CD4-positive, alpha-beta T cell (primary cell): ENCODE data around the gene HMGCS2. TPM values are rescaled to one million over a fixed set of nuclear protein-coding genes. Genes with fewer than 3 reads are reported as not detected.

Experiments
- ATAC-seq: fragments of 200-7000 bp; cut with Tn5 transposase; one replicate; pipeline ENCODE4 v1.10.0; 2022; ENCODE audit warnings: mild to moderate bottlenecking; ENCODE audit not compliant: poor library complexity
- CTCF ChIA-PET: fragments of 350-600 bp; sonication (Branson Sonifier 250); formaldehyde crosslinking; loops from one replicate; lab custom pipeline; 2021; ENCODE audit warnings: antibody characterized with exemption, inconsistent platforms; lab: Charles Lee
- POLR2A ChIA-PET: fragments of 350-600 bp; sonication (Branson Sonifier 250); formaldehyde crosslinking; loops from one replicate; lab custom pipeline; 2021; ENCODE audit warnings: antibody characterized with exemption, inconsistent platforms; lab: Charles Lee
- DNase-seq, 14 experiments: peaks; one replicate each; pipeline ENCODE4 v3.0.0-alpha.2; 2013 to 2020; ENCODE audit warnings: mixed read lengths in 2 of 14
- H3K27ac ChIP-seq, 2 donors: one replicate each; pipeline versions ENCODE4 v1.5.1 to v1.7.0; 2013; ENCODE audit warnings: low read length in 2 of 2, low read depth in 1 of 2, mild to moderate bottlenecking in 1 of 2
- H3K27me3 ChIP-seq, 2 experiments: 1 replicate in 1 of 2; 2 replicates in 1 of 2; pipeline versions ENCODE4 v1.6.1 to v1.7.0; 2013; ENCODE audit warnings: low read length in 2 of 2, control low read depth in 1 of 2, mild to moderate bottlenecking in 1 of 2, moderate library complexity in 1 of 2; ENCODE audit not compliant: insufficient read depth in 2 of 2, control insufficient read depth in 1 of 2
- H3K36me3 ChIP-seq: one replicate; pipeline ENCODE4 v1.6.1; 2013; ENCODE audit warnings: low read length, control low read depth; ENCODE audit not compliant: insufficient read depth
- H3K4me1 ChIP-seq: one replicate; pipeline ENCODE4 v1.6.1; 2013; ENCODE audit warnings: low read length, control low read depth; ENCODE audit not compliant: insufficient read depth
- H3K4me3 ChIP-seq: one replicate; pipeline ENCODE4 v1.5.1; 2013; ENCODE audit warnings: mild to moderate bottlenecking, low read length, moderate library complexity
- H3K9me3 ChIP-seq, 2 experiments: 1 replicate in 1 of 2; 2 replicates in 1 of 2; pipeline versions ENCODE4 v1.6.1 to v1.7.0; 2013; ENCODE audit warnings: low read length in 2 of 2, mild to moderate bottlenecking in 2 of 2, control low read depth in 1 of 2, moderate library complexity in 1 of 2; ENCODE audit not compliant: control insufficient read depth in 1 of 2, insufficient read depth in 1 of 2
- H3K27ac Mint-ChIP-seq: one replicate; pipeline ENCODE4 v1.8.0; 2020; ENCODE audit warnings: mixed read lengths
- H3K27me3 Mint-ChIP-seq: one replicate; pipeline ENCODE4 v1.8.0; 2021; ENCODE audit warnings: mixed read lengths
- H3K36me3 Mint-ChIP-seq: one replicate; pipeline ENCODE4 v1.8.0; 2021; ENCODE audit warnings: low read depth, mixed read lengths
- H3K4me1 Mint-ChIP-seq: one replicate; pipeline ENCODE4 v1.8.0; 2021; ENCODE audit warnings: low read depth, mixed read lengths
- H3K4me3 Mint-ChIP-seq: one replicate; pipeline ENCODE4 v1.8.0; 2020; ENCODE audit warnings: mild to moderate bottlenecking, mixed read lengths
- H3K9me3 Mint-ChIP-seq: one replicate; pipeline ENCODE4 v1.8.0; 2020; ENCODE audit warnings: mixed read lengths
- CTCF ChIP-seq: fragments of 200-600 bp; IDR thresholded peaks from one replicate; pipeline ENCODE4 v1.8.0; 2022; ENCODE audit warnings: antibody characterized with exemption, mild to moderate bottlenecking
- intact Hi-C, 2 experiments: fragments of 100-400 bp; cut with DNase I in 1 of 2; cut with micrococcal nuclease in 1 of 2; formaldehyde crosslinking; loops; one replicate each; pipeline versions ENCODE4 v1.15.1 to v1.9.0; 2023 to 2025; cut with DNase I, micrococcal nuclease
- total RNA-seq, 174 experiments: library from RNA in 2 of 174; stranded (reverse) in 2 of 174; gene quantifications; one replicate each; pipeline ENCODE4 v1.2.3 and lab custom pipeline; 2021 to 2026

The HMGCS2 gene
- total RNA-seq, 2 experiments from 2014 or later = not detected

GRCh38 chr1:119808491-119808890 is 39.8 kb upstream of the HMGCS2 start:
- Histone ChIP-seq H3K36me3 (no peaks in the 10 kb centered on the region), H3K4me3 (no peak overlapping the region), H3K4me1 (no peaks in the 10 kb centered on the region), H3K27ac (no peak overlapping the region), H3K9me3 (no peaks in the 10 kb centered on the region), H3K27me3 (peaks cover 5 to 20% of the 10 kb centered on the region in 2 experiments)
- DNase-seq (no peak), ATAC-seq (no peak)
- Mint-ChIP-seq H3K36me3 (no peaks in the 10 kb centered on the region), H3K9me3 (no peaks in the 10 kb centered on the region), H3K27me3 (peaks cover 20% of the 10 kb centered on the region), H3K4me1 (peaks cover 6% of the 10 kb centered on the region), H3K4me3 (no peak overlapping the region), H3K27ac (no peak overlapping the region)
- ChIA-PET CTCF (interaction anchor here (0.9 to 1.0 kb wide), 2 partner anchors 17 to 18 kb away, joined by 3 to 4 read pairs; no protein-coding TSS in a partner anchor), POLR2A (no interaction called here)
- no peak for TF ChIP-seq CTCF
- intact Hi-C loops = loop anchor here in 1 of 2 experiments (5.0 to 10.0 kb wide), 2 partner anchors 159 to 346 kb away; no protein-coding TSS in a partner anchor

GRCh38 chr1:119806489-119806888 is 37.8 kb upstream of the HMGCS2 start:
- Mint-ChIP-seq H3K4me3 (no peak overlapping the region), H3K4me1 (peaks cover 6% of the 10 kb centered on the region), H3K9me3 (no peaks in the 10 kb centered on the region), H3K27ac (no peak overlapping the region), H3K36me3 (no peaks in the 10 kb centered on the region), H3K27me3 (peaks cover 20% of the 10 kb centered on the region)
- ATAC-seq (no peak), DNase-seq (no peak)
- no peak for TF ChIP-seq CTCF
- H3K27me3 ChIP-seq = peaks cover 5 to 20% of the 10 kb centered on the region in 2 experiments
- H3K4me1 ChIP-seq = no peaks in the 10 kb centered on the region
- intact Hi-C loops = loop anchor here in 1 of 2 experiments (5.0 to 10.0 kb wide), 2 partner anchors 161 to 348 kb away; no protein-coding TSS in a partner anchor
- POLR2A ChIA-PET = no interaction called here
- no peaks in the 10 kb centered on the region for H3K36me3 ChIP-seq
- no peaks in the 10 kb centered on the region for H3K9me3 ChIP-seq
- CTCF ChIA-PET = no interaction called here
- no peak overlapping the region for H3K4me3 ChIP-seq
- no peak overlapping the region for H3K27ac ChIP-seq

GRCh38 chr1:119805746-119806145 is 37.0 kb upstream of the HMGCS2 start:
- H3K27me3 Mint-ChIP-seq = peaks cover 20% of the 10 kb centered on the region
- ChIA-PET POLR2A (no interaction called here), CTCF (no interaction called here)
- H3K4me1 Mint-ChIP-seq = peaks cover 6% of the 10 kb centered on the region
- no peak for DNase-seq
- no peak overlapping the region for H3K4me3 Mint-ChIP-seq
- peaks cover 5 to 20% of the 10 kb centered on the region in 2 experiments for H3K27me3 ChIP-seq
- no peak overlapping the region for H3K27ac Mint-ChIP-seq
- no peak overlapping the region for H3K27ac ChIP-seq
- no peaks in the 10 kb centered on the region for H3K4me1 ChIP-seq
- H3K36me3 ChIP-seq = no peaks in the 10 kb centered on the region
- intact Hi-C loops = loop anchor here in 1 of 2 experiments (5.0 to 10.0 kb wide), 2 partner anchors 162 to 349 kb away; no protein-coding TSS in a partner anchor
- no peak overlapping the region for H3K4me3 ChIP-seq
- TF ChIP-seq CTCF = no peak
- H3K36me3 Mint-ChIP-seq = no peaks in the 10 kb centered on the region
- no peak for ATAC-seq
- H3K9me3 ChIP-seq = no peaks in the 10 kb centered on the region
- no peaks in the 10 kb centered on the region for H3K9me3 Mint-ChIP-seq
